HL-60 (cell line): Measurements from ENCODE around the gene MXD3.

Experiments
- DNase-seq, 2 experiments: peaks; one replicate each; pipeline ENCODE4 v3.0.0-alpha.2; 2010 to 2020; ENCODE audit warnings: low read depth in 1 of 2, low spot score in 1 of 2
- H3K27ac ChIP-seq: fragments of 250-450 bp; sonication (Bioruptor Pico); replicated peaks from 2 replicates; pipeline ENCODE4 v1.5.1; 2020; ENCODE audit warnings: mild to moderate bottlenecking, moderate library complexity
- H3K27me3 ChIP-seq: fragments of 250-450 bp; sonication (Bioruptor Pico); 2 replicates; pipeline ENCODE4 v1.5.1; 2021; ENCODE audit warnings: mild to moderate bottlenecking, moderate library complexity; ENCODE audit not compliant: insufficient read depth, poor library complexity, severe bottlenecking
- H3K4me3 ChIP-seq: replicated peaks from 2 replicates; pipeline ENCODE4 v1.5.1; 2011; ENCODE audit warnings: mild to moderate bottlenecking, control low read depth, low read length; ENCODE audit not compliant: insufficient read depth
- GABPA ChIP-seq: IDR thresholded peaks from 2 replicates; pipeline ENCODE4 v1.6.1; 2012; ENCODE audit warnings: low read depth
- POLR2AphosphoS5 ChIP-seq: IDR thresholded peaks from 2 replicates; pipeline ENCODE4 v1.6.1; 2012; ENCODE audit warnings: low read depth
- SPI1 ChIP-seq: IDR thresholded peaks from 2 replicates; pipeline ENCODE4 v1.6.1; 2012; ENCODE audit warnings: low read depth, mild to moderate bottlenecking, borderline replicate concordance
- TF ChIP-seq, protein P1 (sequence below): IDR thresholded peaks from one replicate; pipeline ENCODE4 v1.5.1; 2011; ENCODE audit warnings: low read length, control low read depth, inconsistent platforms; ENCODE audit not compliant: insufficient read depth
- TF ChIP-seq, protein P2 (sequence below): IDR thresholded peaks from 2 replicates; pipeline ENCODE4 v1.6.1; 2012; ENCODE audit warnings: low read depth; ENCODE audit not compliant: insufficient replicate concordance

MXD3 gene

DNA sequence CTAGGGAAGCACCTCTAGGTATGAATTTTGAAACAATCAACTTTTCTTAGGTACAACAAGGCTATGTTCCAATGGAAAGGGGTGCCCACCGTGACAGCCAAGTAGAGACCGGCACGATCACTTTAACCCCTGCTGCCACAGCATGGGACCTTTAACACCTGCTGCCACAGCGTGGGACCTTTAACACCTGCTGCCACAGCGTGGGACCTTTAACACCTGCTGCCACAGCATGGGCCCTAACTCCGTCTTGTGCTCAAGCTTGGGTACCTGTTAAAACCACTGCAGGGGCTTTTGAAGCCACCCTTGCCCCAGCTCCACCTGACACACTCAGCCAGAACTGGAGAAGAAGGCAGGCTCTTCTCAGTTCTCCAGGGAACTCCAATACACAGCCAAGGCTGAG lies 18.2 kb upstream of the MXD3 start:
- no peak overlapping the region for H3K27ac ChIP-seq
- no peak overlapping the region for H3K4me3 ChIP-seq
- DNase-seq = no peak
- no peaks in the 10 kb centered on the region for H3K27me3 ChIP-seq
- TF ChIP-seq POLR2AphosphoS5 (no peak), GABPA (no peak), SPI1 (no peak)
- TF ChIP-seq, protein P1, sequence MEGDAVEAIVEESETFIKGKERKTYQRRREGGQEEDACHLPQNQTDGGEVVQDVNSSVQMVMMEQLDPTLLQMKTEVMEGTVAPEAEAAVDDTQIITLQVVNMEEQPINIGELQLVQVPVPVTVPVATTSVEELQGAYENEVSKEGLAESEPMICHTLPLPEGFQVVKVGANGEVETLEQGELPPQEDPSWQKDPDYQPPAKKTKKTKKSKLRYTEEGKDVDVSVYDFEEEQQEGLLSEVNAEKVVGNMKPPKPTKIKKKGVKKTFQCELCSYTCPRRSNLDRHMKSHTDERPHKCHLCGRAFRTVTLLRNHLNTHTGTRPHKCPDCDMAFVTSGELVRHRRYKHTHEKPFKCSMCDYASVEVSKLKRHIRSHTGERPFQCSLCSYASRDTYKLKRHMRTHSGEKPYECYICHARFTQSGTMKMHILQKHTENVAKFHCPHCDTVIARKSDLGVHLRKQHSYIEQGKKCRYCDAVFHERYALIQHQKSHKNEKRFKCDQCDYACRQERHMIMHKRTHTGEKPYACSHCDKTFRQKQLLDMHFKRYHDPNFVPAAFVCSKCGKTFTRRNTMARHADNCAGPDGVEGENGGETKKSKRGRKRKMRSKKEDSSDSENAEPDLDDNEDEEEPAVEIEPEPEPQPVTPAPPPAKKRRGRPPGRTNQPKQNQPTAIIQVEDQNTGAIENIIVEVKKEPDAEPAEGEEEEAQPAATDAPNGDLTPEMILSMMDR = no peak
- TF ChIP-seq, protein P2, sequence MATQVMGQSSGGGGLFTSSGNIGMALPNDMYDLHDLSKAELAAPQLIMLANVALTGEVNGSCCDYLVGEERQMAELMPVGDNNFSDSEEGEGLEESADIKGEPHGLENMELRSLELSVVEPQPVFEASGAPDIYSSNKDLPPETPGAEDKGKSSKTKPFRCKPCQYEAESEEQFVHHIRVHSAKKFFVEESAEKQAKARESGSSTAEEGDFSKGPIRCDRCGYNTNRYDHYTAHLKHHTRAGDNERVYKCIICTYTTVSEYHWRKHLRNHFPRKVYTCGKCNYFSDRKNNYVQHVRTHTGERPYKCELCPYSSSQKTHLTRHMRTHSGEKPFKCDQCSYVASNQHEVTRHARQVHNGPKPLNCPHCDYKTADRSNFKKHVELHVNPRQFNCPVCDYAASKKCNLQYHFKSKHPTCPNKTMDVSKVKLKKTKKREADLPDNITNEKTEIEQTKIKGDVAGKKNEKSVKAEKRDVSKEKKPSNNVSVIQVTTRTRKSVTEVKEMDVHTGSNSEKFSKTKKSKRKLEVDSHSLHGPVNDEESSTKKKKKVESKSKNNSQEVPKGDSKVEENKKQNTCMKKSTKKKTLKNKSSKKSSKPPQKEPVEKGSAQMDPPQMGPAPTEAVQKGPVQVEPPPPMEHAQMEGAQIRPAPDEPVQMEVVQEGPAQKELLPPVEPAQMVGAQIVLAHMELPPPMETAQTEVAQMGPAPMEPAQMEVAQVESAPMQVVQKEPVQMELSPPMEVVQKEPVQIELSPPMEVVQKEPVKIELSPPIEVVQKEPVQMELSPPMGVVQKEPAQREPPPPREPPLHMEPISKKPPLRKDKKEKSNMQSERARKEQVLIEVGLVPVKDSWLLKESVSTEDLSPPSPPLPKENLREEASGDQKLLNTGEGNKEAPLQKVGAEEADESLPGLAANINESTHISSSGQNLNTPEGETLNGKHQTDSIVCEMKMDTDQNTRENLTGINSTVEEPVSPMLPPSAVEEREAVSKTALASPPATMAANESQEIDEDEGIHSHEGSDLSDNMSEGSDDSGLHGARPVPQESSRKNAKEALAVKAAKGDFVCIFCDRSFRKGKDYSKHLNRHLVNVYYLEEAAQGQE = no peak

DNA sequence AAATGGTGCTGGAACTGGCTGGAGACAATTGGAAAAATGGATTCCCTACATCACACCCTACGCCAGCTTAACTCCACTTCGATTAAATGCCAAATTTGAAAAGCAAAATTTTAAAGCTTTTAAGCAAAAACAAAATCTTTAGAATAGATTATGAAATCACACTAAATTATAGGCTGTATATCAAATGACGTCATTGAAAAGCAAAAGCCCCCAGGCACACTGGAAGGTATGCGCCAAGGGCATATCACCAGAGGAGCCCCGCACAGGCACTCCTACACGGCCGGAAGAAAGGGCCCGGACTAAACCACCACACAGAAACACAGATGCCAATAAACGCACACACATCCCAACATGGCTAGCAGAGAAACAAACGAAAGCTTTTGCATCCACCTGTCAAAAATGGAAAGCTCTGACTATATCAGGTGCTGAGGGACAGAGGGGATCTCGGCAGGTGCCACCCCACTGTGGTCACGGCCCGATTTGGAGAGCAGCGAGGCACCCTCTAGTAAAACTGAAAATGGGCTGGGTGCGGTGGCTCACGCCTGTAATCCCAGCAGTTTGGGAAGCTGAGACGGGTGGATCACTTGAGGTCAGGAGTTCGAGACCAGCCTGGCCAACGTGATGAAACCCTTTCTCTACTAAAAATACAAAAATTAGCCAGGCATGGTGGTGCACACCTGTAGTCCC lies 17.0 kb upstream of the MXD3 start:
- no peaks in the 10 kb centered on the region for H3K27me3 ChIP-seq
- H3K27ac ChIP-seq = no peak overlapping the region
- no peak overlapping the region for H3K4me3 ChIP-seq
- no peak for TF ChIP-seq POLR2AphosphoS5
- no peak for TF ChIP-seq SPI1
- TF ChIP-seq GABPA = no peak
- TF ChIP-seq, protein P1 = no peak
- TF ChIP-seq, protein P2 = no peak
- no peak for DNase-seq

DNA sequence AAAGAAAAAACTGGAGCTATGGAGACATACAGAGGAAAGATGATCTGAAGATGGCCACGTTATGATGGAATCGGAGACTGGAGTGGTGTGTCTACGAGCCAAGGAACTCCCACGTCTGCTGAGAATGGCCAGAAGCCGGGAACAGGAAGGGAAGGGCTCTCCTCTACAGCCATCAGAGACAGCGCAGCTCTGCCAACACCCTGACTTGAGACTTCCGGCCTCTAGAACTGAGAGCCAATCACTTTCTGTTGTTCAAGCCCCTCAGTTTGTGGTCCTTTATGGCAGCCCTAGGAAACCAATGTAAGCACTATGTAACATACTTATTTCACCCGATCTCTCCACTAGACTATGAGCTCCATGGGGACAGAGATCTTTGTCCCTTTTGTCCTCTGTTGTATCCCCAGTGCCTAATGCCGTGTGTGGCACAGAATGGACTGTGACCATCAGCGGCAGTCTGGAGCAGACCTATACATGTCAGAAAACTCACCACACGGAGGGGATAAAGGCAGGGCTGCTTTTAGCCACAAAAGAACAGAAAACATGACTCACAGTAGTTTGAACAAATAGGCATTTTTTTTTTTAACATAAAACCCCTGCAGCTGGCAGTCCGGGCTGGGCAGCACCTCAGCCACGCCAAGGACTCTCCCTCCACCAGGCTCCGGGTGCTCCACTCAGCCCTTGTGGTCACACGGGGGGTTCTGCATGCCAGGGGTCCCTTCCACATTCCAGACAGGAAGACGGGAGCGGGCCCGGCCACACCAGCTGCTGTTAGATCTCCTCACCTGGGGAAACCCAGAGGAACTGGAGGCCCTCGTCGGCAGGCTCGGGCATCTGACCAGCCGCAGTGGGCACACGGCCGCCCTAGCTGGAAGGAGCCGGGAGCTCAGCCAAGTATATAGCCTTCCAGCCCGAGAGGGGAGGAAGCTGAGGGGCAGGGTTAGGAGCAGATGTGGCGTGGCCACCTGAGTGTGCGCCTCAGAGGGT lies 16.1 kb upstream of the MXD3 start:
- Histone ChIP-seq H3K27ac (no peak overlapping the region), H3K4me3 (no peak overlapping the region), H3K27me3 (no peaks in the 10 kb centered on the region)
- no peak for TF ChIP-seq POLR2AphosphoS5
- TF ChIP-seq, protein P1 = no peak
- TF ChIP-seq, protein P2 = no peak
- no peak for TF ChIP-seq SPI1
- TF ChIP-seq GABPA = no peak
- DNase-seq = no peak
